GM21529 (cell line): Measurements from ENCODE around the gene PPP1CC.
"Not testable (repeated sequence)": the region's sequence is repeated elsewhere in the genome, so short reads cannot be mapped to it uniquely, and the experiment has no call there.

Source experiments
- ATAC-seq: cut with Tn5 transposase; IDR thresholded peaks from one replicate; pipeline ENCODE4 v1.9.1; 2021; ENCODE audit not compliant: unreplicated experiment

The PPP1CC gene

GRCh38 chr12:110742718-110743570 lies at the start of gene PPP1CC:
Gene PPP1CC, minus strand, starts transcription at chr12:110742891. Its CDS starts 184 bp downstream, at chr12:110742707.
- peak; percentile 73 for ATAC-seq

- ATAC-seq, result no peak
Observed at GRCh38 chr12:110791589-110791988, 48.9 kb upstream of the PPP1CC start.

GRCh38 chr12:110790301-110790700 lies 47.6 kb upstream of the PPP1CC start:
- ATAC-seq, result no peak

- no peak for ATAC-seq
Observed at GRCh38 chr12:110786012-110786411, 43.3 kb upstream of the PPP1CC start.

- ATAC-seq, result no peak
Observed at GRCh38 chr12:110785240-110785639, 42.5 kb upstream of the PPP1CC start.

GRCh38 chr12:110782922-110783321 lies 40.2 kb upstream of the PPP1CC start:
- ATAC-seq, result no peak

- no peak for ATAC-seq
Observed at GRCh38 chr12:110782094-110782493, 39.4 kb upstream of the PPP1CC start.

GRCh38 chr12:110780448-110780847 lies 37.8 kb upstream of the PPP1CC start:
- ATAC-seq, result no peak

GRCh38 chr12:110778833-110779577 lies 36.3 kb upstream of the PPP1CC start:
- no peak for ATAC-seq

- peak; percentile 92 for ATAC-seq
Observed at GRCh38 chr12:110776410-110776809, 33.7 kb upstream of the PPP1CC start.

GRCh38 chr12:110775997-110776396 lies 33.3 kb upstream of the PPP1CC start:
- ATAC-seq, result no peak

- no peak for ATAC-seq
Observed at GRCh38 chr12:110774824-110775223, 32.1 kb upstream of the PPP1CC start.

GRCh38 chr12:110768960-110769359 lies 26.3 kb upstream of the PPP1CC start:
- no peak for ATAC-seq

- ATAC-seq, result no peak
Observed at GRCh38 chr12:110767863-110768262, 25.2 kb upstream of the PPP1CC start.

GRCh38 chr12:110766311-110767154 lies 23.8 kb upstream of the PPP1CC start:
- ATAC-seq, result no peak

GRCh38 chr12:110765572-110765971 lies 22.9 kb upstream of the PPP1CC start:
- not testable (repeated sequence) for ATAC-seq

GRCh38 chr12:110765111-110765510 lies 22.4 kb upstream of the PPP1CC start:
- no peak for ATAC-seq

- no peak for ATAC-seq
Observed at GRCh38 chr12:110763583-110763982, 20.9 kb upstream of the PPP1CC start.

GRCh38 chr12:110762891-110763290 lies 20.2 kb upstream of the PPP1CC start:
- no peak for ATAC-seq

GRCh38 chr12:110760204-110760609 lies 17.5 kb upstream of the PPP1CC start:
- no peak for ATAC-seq

- ATAC-seq, result no peak
Observed at GRCh38 chr12:110758922-110759321, 16.2 kb upstream of the PPP1CC start.
